H7 (cell line): ENCODE measurements around the gene TIMM13. TPM values are rescaled to one million over a fixed set of nuclear protein-coding genes. Genes with fewer than 3 reads are reported as not detected.
"Not testable (repeated sequence)": the region's sequence is repeated elsewhere in the genome, so short reads cannot be mapped to it uniquely, and the experiment has no call there.

Source experiments
- DNase-seq: peaks from one replicate; pipeline ENCODE4 v3.0.0; 2012
- H3K27me3 ChIP-seq: 2 replicates; pipeline ENCODE4 v1.6.0; 2011; ENCODE audit warnings: mild to moderate bottlenecking, low read length; ENCODE audit not compliant: control insufficient read depth, insufficient read depth
- H3K36me3 ChIP-seq: replicated peaks from 2 replicates; pipeline ENCODE4 v1.5.1; 2011; ENCODE audit warnings: low read length; ENCODE audit not compliant: control insufficient read depth, insufficient read depth
- H3K4me3 ChIP-seq: 2 replicates; pipeline ENCODE4 v1.5.1; 2011; ENCODE audit warnings: low read depth, mild to moderate bottlenecking, control low read depth, low read length, moderate library complexity; ENCODE audit not compliant: insufficient read depth
- total RNA-seq: library from RNA; depleted of rRNA; stranded (reverse); fragments of >200 nt; shearing (Covaris generic); gene quantifications from 2 replicates; pipeline ENCODE4 v1.2.3, GENCODE V29; 2014

The TIMM13 gene
- total RNA-seq, 1 experiment from 2014 or later, result 179 TPM

DNA sequence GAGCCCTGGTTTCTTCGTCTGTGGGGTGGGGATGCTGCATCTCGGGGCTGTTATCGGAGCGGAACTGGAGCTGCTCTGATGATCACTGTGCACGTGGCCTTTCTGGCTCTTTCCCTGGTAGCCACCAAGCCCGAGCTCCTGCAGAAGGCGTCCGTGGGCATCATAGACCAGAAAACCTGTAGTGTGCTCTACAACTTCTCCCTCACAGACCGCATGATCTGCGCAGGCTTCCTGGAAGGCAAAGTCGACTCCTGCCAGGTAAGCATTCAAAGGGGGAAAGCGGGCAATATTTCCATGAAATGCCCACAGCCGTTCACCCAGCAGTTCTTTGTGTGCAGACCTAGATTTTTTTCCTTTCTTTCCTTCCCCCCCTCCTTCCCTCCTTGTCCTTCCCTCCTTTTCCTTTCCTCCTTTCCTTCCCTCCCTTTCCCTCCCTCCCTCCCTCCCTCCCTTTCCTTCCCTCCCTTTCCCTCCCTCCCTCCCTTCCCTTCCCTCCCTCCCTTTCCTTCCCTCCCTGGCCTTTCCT lies 9.4 kb downstream of the TIMM13 start:
- DNase-seq, result no peak
- Histone ChIP-seq H3K27me3 (no peaks in the 10 kb centered on the region), H3K36me3 (no peaks in the 10 kb centered on the region), H3K4me3 (no peak overlapping the region)

DNA sequence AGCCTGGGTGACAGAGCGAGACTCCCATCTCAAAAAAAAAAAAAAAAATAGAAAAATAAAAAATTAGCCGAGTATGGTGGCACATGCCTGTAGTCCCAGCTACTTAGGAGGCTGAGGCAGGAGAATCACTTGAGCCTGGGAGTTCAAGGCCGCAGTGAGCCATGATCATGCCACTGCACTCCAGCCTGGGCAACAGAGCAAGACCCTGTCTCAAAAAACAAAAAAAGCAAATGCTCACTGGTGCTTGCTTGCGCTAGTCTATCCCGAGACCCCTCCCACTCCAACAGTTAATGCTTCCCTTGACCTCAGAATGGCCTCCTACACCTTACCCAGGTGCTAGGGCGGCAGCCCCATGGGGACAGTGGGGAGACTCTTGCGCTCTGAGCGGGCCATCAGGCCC lies 9.9 kb downstream of the TIMM13 start:
- H3K4me3 ChIP-seq, H3K27me3 ChIP-seq, H3K36me3 ChIP-seq: not testable (repeated sequence)
- DNase-seq, result peak; percentile 21

DNA sequence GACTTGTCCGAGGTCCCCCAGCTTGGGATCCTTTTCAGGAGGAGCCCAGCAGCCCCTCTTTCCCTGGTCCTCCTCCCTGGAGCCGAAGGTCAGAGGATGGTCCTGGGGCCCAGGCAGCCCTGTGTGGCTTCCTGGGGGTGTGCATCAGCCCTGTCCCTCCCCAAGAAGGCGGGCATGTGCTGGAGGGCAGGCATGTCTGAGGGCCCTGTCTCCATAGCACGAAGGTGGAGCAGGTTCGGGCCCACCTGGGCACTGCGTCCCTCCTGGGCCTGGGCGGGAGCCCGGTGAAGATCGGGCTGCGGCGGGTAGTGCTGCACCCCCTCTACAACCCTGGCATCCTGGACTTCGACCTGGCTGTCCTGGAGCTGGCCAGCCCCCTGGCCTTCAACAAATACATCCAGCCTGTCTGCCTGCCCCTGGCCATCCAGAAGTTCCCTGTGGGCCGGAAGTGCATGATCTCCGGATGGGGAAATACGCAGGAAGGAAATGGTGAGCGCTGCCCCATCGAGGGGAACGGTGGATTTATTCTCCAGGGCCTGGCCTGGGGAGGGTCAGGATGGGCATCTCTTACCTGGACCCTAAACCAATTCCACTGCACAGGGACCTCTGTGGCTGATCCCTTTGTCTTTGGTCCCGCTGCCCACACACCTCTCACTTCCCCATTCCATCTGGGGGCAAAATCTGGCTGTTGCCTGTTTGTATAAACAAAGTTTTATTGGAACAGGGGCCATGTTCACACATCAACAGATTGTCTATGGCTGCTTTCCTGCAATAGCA lies 10.9 kb downstream of the TIMM13 start:
- Histone ChIP-seq H3K27me3 (no peaks in the 10 kb centered on the region), H3K4me3 (no peak overlapping the region), H3K36me3 (no peaks in the 10 kb centered on the region)
- DNase-seq, result peak; percentile 44

DNA sequence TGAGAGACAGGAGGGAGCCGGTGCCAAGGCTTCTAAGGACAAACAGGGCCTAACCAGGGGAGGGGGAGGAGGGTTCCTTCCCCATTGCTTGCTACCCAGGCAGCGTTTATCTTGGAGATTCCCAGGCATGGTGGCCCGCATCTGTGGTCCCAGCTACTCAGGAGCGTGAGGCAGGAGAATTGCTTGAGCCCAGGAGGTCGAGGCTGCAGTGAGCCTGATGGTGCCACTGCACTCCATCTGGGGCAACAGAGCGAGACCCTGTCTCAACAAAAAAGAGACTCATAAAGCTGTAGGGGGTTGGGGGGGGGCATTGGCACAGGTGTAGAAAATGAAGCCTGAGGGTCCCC lies 11.4 kb downstream of the TIMM13 start:
- no peak for DNase-seq
- Histone ChIP-seq H3K4me3 (no peak overlapping the region), H3K27me3 (no peaks in the 10 kb centered on the region), H3K36me3 (no peaks in the 10 kb centered on the region)

DNA sequence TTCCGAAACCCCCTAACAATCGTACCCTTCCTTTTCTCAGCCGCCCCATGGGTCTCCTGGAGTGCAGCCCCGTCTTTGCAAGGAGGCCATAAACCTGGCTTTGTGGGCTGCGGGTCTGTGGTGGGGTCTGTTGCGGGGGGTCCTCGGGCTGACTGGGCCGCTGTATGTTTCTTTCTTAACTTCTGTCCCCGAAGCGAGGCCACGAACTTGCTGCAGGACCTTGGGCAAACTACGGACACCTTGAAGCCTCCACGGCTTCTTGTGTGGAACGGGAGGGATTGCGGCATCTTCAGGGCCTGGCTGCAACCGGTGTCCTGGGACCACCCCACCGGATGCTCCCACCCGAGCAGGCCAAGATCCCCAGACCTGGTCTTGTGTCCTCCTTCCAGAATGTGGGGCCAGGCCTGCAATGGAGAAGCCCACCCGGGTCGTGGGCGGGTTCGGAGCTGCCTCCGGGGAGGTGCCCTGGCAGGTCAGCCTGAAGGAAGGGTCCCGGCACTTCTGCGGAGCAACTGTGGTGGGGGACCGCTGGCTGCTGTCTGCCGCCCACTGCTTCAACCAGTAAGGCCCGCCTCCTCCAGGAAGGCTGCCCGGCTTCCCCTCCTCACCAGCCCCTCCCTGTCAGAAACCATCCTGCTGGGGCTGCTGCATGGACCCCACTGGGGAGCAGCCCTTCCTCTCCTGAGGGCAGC lies 12.0 kb downstream of the TIMM13 start:
- peak; percentile 70 for DNase-seq
- Histone ChIP-seq H3K4me3 (no peak overlapping the region), H3K36me3 (no peaks in the 10 kb centered on the region), H3K27me3 (no peaks in the 10 kb centered on the region)

DNA sequence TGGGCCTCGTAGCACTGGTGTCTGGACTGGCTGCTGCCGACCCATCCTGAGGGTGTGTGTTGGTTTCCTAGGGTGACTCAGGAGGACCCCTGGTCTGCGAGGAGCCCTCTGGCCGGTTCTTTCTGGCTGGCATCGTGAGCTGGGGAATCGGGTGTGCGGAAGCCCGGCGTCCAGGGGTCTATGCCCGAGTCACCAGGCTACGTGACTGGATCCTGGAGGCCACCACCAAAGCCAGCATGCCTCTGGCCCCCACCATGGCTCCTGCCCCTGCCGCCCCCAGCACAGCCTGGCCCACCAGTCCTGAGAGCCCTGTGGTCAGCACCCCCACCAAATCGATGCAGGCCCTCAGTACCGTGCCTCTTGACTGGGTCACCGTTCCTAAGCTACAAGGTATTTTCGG lies 13.8 kb downstream of the TIMM13 start:
- Histone ChIP-seq H3K36me3 (no peaks in the 10 kb centered on the region), H3K4me3 (no peak overlapping the region), H3K27me3 (no peaks in the 10 kb centered on the region)
- DNase-seq, result peak; percentile 26

DNA sequence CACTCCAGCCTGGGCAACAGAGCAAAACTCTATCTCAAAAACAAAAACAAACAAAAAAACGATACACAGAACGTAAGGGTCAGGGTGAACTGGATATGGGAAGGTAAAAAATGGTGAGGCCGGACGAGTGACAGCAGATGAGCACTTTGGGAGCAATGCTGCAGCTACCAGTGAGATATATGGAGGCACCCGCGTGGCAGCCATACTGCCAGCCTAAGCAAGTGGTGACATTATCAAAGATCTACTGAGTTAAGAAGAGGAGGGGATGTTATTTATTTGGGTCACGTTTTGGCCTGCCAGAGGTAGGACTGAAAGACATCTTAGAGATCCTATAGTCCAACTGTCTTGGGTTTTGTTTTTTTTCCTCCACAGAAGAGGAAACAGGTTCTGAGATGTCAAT lies 14.2 kb downstream of the TIMM13 start:
- Histone ChIP-seq H3K36me3 (no peaks in the 10 kb centered on the region), H3K4me3 (no peak overlapping the region), H3K27me3 (no peaks in the 10 kb centered on the region)
- no peak for DNase-seq

DNA sequence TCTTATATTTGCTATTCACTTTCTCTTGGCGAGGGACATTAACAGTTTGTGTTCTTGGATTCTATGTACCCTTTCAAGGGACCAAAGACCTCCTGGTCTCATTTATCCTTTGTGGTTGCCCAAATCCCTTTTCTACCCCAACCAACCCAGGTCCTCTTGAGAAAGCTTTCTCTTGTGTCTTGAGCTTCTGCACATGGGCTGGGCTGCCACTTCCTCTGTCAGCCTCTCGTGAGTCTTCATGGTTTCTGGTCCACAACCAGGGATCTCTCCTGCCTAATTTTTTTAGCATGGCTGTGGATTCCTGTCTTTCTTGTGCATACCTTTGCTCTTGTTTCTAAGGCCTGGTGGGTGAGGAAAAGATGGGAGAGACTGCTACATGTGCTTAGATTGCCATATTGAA lies 14.9 kb downstream of the TIMM13 start:
- Histone ChIP-seq H3K4me3 (no peak overlapping the region), H3K36me3 (no peaks in the 10 kb centered on the region), H3K27me3 (no peaks in the 10 kb centered on the region)
- peak; percentile 28 for DNase-seq

DNA sequence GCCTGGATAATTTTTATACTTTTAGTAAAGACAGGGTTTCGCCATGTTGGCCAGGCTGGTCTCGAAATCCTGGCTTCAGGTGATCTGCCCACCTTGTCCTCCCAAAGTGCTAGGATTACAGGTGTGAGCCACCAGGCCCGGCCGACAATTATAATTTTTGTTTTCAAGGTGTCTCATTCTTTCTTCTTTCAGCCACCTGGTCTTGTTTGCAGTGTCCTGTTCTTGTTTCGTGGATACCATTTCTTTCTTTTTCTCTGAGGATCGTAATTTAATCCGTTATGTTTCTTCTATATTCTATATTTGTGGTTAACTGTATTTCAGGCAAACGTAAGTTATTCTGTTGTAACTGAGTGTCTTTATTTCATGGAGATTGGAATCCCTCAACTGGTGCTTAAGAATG lies 15.7 kb downstream of the TIMM13 start:
- no peaks in the 10 kb centered on the region for H3K27me3 ChIP-seq
- H3K4me3 ChIP-seq, result no peak overlapping the region
- DNase-seq, result no peak
- H3K36me3 ChIP-seq, result no peaks in the 10 kb centered on the region

DNA sequence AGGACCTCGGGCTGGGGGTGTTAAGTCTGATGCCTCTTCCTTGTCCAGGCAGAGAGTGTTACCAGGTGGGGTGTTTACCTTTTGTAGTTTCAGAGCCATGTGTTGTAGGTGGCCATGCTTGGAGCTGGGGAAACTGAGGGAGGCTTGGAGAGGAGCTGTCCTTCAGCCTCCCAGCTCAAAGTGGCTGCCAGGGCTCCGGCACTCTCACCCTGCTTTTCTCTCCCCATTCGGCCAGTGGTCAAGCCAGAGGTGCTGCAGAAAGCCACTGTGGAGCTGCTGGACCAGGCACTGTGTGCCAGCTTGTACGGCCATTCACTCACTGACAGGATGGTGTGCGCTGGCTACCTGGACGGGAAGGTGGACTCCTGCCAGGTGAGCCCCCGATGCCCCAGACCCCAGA lies 17.4 kb downstream of the TIMM13 start:
- DNase-seq, result no peak
- no peaks in the 10 kb centered on the region for H3K36me3 ChIP-seq
- H3K4me3 ChIP-seq, result no peak overlapping the region
- H3K27me3 ChIP-seq, result no peaks in the 10 kb centered on the region

DNA sequence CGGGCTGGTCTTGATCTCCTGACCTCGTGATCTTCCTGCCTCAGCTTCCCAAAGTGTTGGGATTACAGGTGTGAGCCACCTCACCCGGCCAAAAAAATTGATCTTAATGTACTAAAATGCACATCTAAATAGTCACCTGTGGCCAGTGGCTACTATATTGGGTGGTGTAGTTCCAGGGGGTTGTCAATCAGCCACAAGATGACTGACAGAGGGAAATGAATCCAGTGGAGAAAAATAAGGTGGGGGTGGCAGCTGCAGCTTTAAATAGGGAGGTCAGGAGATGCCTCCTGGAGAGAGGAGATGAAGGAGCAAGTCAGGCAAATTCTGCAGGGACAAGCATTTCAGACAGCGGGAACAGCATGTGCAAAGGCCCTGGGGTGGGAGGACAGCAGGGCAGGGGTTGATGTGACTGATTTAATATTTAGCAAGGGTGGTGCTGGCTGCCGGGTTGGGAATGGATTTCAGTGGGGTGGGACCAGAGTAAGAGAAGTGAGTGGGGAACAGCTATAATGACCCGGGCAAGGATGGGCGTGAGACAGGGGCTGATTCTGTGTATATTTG lies 18.0 kb downstream of the TIMM13 start:
- H3K36me3 ChIP-seq, result no peaks in the 10 kb centered on the region
- no peaks in the 10 kb centered on the region for H3K27me3 ChIP-seq
- no peak overlapping the region for H3K4me3 ChIP-seq
- no peak for DNase-seq

DNA sequence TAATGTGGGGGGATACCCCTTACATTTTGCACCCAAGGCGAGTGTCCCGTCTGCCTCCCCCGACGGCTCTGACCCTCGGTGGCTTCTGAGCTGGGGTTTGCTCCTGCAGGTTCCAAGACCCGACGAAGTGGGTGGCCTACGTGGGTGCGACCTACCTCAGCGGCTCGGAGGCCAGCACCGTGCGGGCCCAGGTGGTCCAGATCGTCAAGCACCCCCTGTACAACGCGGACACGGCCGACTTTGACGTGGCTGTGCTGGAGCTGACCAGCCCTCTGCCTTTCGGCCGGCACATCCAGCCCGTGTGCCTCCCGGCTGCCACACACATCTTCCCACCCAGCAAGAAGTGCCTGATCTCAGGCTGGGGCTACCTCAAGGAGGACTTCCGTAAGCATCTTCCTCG lies 19.1 kb downstream of the TIMM13 start:
- peak; percentile 32 for DNase-seq

DNA sequence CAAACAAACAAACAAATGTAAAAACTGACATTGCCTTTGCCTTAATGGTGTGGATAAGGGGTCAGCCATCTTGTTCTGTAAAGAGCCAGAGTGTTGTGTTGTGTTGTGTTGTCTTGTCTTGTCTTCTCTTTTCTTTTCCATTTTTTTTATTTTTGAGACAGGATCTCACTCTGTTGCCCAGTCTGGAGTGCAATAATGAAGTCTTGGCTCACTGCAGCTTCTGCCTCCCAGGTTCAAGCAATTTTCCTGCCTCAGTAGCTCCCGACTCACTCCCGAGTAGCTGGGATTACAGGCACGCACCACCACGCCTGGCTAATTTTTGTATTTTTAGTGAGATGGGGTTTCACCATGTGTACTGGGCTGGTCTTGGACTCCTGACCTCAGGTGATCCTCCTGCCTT lies 27.8 kb downstream of the TIMM13 start:
- Histone ChIP-seq H3K4me3 (no peak overlapping the region), H3K36me3 (no peaks in the 10 kb centered on the region), H3K27me3 (no peaks in the 10 kb centered on the region)
- DNase-seq, result no peak

More for the DNA sequence above, 19.1 kb downstream of the TIMM13 start:
- H3K36me3 ChIP-seq, result no peaks in the 10 kb centered on the region
- H3K27me3 ChIP-seq, result no peaks in the 10 kb centered on the region
- H3K4me3 ChIP-seq, result no peak overlapping the region

DNA sequence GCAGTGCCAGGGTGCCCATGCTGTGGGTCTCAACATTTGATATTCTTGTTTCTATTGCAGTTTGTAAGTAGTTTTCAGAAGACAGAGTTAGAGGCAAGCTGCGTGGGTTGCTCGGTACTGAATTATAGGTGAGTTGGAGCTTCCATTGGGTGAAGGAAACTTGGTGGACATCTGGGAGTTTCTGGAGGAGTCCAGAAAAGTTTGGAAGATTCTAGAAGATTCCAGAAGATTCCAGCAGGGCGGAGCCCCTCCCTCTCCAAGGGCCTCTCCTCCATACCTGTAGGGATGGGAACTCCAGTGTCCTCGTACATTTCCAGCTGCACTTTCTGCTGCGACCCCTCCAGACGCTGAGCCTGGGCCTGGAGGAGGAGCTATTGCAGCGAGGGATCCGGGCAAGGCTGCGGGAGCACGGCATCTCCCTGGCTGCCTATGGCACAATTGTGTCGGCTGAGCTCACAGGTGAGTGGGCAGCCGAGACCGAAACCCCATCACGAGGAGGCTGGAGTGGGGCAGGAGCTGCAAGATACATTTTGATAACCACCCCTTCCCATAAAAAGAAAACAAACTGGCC lies 28.6 kb downstream of the TIMM13 start:
- Histone ChIP-seq H3K4me3 (no peak overlapping the region), H3K36me3 (no peaks in the 10 kb centered on the region), H3K27me3 (no peaks in the 10 kb centered on the region)
- peak; percentile 55 for DNase-seq

DNA sequence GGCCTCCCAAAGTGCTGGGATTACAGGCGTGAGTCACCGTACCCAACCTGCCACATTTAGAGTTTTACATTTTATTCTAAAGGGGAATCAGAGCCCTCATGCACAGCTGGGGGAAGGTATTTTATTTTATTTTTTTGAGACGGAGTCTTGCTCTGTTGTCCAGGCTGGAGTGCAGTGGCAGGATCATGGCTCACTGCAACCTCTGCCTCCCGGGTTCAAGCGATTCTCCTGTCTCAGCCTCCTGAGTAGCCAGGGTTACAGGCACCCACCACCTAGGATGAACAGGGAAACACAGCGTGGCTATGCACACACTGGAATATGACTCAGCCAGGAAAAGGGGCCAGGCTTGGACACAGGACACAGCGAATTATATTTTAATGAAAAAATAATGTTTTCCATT lies 30.2 kb downstream of the TIMM13 start:
- not testable (repeated sequence) for H3K4me3 ChIP-seq, DNase-seq, H3K27me3 ChIP-seq

More for the DNA sequence above, 30.2 kb downstream of the TIMM13 start:
- H3K36me3 ChIP-seq, result not testable (repeated sequence)
